Neuronal stem cell (in vitro differentiated cells): Measurements from ENCODE around the gene NPAS2.
A peak's percentile ranks its signal among the peaks of the same experiment; 100 is the strongest.

Experiments used
- DNase-seq: peaks from one replicate; pipeline ENCODE4 v3.0.0-alpha.2; 2013; ENCODE audit warnings: low spot score
- H2AFZ ChIP-seq: one replicate; pipeline ENCODE4 v1.6.1; 2013; ENCODE audit warnings: mild to moderate bottlenecking, low read length, inconsistent platforms
- H2AK5ac ChIP-seq: 2 replicates; pipeline ENCODE4 v1.6.1; 2013; ENCODE audit warnings: low read depth, mild to moderate bottlenecking, inconsistent platforms, low read length, moderate library complexity, mixed read lengths
- H2BK120ac ChIP-seq: 2 replicates; pipeline ENCODE4 v1.6.1; 2013; ENCODE audit warnings: low read depth, mild to moderate bottlenecking, inconsistent platforms, low read length, moderate library complexity, mixed read lengths
- H2BK12ac ChIP-seq: one replicate; pipeline ENCODE4 v1.6.1; 2013; ENCODE audit warnings: low read length, inconsistent platforms
- H2BK15ac ChIP-seq: 2 replicates; pipeline ENCODE4 v1.6.1; 2013; ENCODE audit warnings: mild to moderate bottlenecking, low read length, inconsistent platforms, mixed read lengths
- H2BK5ac ChIP-seq: one replicate; pipeline ENCODE4 v1.6.1; 2013; ENCODE audit warnings: inconsistent platforms, mild to moderate bottlenecking, low read length, moderate library complexity
- H3K14ac ChIP-seq: one replicate; pipeline ENCODE4 v1.6.1; 2013; ENCODE audit warnings: low read length, inconsistent platforms
- H3K18ac ChIP-seq: 2 replicates; pipeline ENCODE4 v1.6.1; 2013; ENCODE audit warnings: low read length, inconsistent platforms
- H3K23ac ChIP-seq: 2 replicates; pipeline ENCODE4 v1.6.1; 2013; ENCODE audit warnings: low read depth, mild to moderate bottlenecking, mixed read lengths, low read length, inconsistent platforms; ENCODE audit not compliant: poor library complexity
- H3K27ac ChIP-seq: replicated peaks from 3 replicates; pipeline ENCODE4 v1.5.1; 2013; ENCODE audit warnings: low read length, inconsistent platforms
- H3K27me3 ChIP-seq, 3 experiments: 2 replicates each; pipeline ENCODE4 v1.6.1; 2013; ENCODE audit warnings: low read length in 3 of 3, mild to moderate bottlenecking in 2 of 3, inconsistent platforms in 1 of 3, low read depth in 1 of 3, mixed read lengths in 1 of 3, moderate library complexity in 1 of 3; ENCODE audit not compliant: control insufficient read depth in 3 of 3, insufficient read depth in 3 of 3
- H3K36me3 ChIP-seq, 2 donors: replicated peaks in 1 of 2; 2 replicates each; pipeline ENCODE4 v1.6.1; 2013; ENCODE audit warnings: low read length in 2 of 2; ENCODE audit not compliant: control insufficient read depth in 2 of 2, insufficient read depth in 2 of 2
- H3K4ac ChIP-seq: 2 replicates; pipeline ENCODE4 v1.6.1; 2013; ENCODE audit warnings: inconsistent platforms, mild to moderate bottlenecking, low read length, moderate library complexity
- H3K4me1 ChIP-seq, 2 donors: 1 replicate in 1 of 2; 2 replicates in 1 of 2; pipeline ENCODE4 v1.6.1; 2013; ENCODE audit warnings: low read length in 2 of 2, low read depth in 1 of 2; ENCODE audit not compliant: control insufficient read depth in 2 of 2, insufficient read depth in 1 of 2
- H3K4me2 ChIP-seq: one replicate; pipeline ENCODE4 v1.6.1; 2013; ENCODE audit warnings: mild to moderate bottlenecking, low read length, inconsistent platforms; ENCODE audit not compliant: insufficient read depth, poor library complexity, severe bottlenecking
- H3K4me3 ChIP-seq, 2 donors: 2 replicates each; pipeline ENCODE4 v1.5.1; 2013; ENCODE audit warnings: low read length in 2 of 2, mild to moderate bottlenecking in 2 of 2, inconsistent platforms in 1 of 2, moderate library complexity in 1 of 2
- H3K79me1 ChIP-seq: one replicate; pipeline ENCODE4 v1.6.1; 2013; ENCODE audit warnings: low read depth, mild to moderate bottlenecking, inconsistent platforms, low read length, moderate library complexity
- H3K9ac ChIP-seq: one replicate; pipeline ENCODE4 v1.6.1; 2013; ENCODE audit warnings: mild to moderate bottlenecking, low read depth, low read length, inconsistent platforms; ENCODE audit not compliant: poor library complexity
- H3K9me3 ChIP-seq, 2 donors: replicated peaks in 1 of 2; 2 replicates each; pipeline versions ENCODE3 to v1.6.1; 2013; ENCODE audit warnings: low read length in 2 of 2, mild to moderate bottlenecking in 2 of 2, inconsistent platforms in 1 of 2, low read depth in 1 of 2, mixed read lengths in 1 of 2, moderate library complexity in 1 of 2; ENCODE audit not compliant: control insufficient read depth in 2 of 2, insufficient read depth in 1 of 2
- H4K8ac ChIP-seq: one replicate; pipeline ENCODE4 v1.6.1; 2013; ENCODE audit warnings: low read depth, mild to moderate bottlenecking, inconsistent platforms, low read length, moderate library complexity
- H4K91ac ChIP-seq: one replicate; pipeline ENCODE4 v1.6.1; 2013; ENCODE audit warnings: low read length, low read depth, mild to moderate bottlenecking, inconsistent platforms; ENCODE audit not compliant: poor library complexity
- WGBS, 2 donors: extraction: QIAGEN DNeasy Blood & Tissue Kit; methylation state at CpG; one replicate each; pipeline ENCODE4 v1.1.7; 2013; ENCODE audit warnings: missing lambda C conversion rate in 2 of 2, mixed read lengths in 1 of 2; ENCODE audit not compliant: insufficient read length in 2 of 2, insufficient replicate concordance in 1 of 2; ENCODE audit errors: extremely low coverage in 2 of 2; 5-methylcytosine and 5-hydroxymethylcytosine counted together

Gene NPAS2

DNA sequence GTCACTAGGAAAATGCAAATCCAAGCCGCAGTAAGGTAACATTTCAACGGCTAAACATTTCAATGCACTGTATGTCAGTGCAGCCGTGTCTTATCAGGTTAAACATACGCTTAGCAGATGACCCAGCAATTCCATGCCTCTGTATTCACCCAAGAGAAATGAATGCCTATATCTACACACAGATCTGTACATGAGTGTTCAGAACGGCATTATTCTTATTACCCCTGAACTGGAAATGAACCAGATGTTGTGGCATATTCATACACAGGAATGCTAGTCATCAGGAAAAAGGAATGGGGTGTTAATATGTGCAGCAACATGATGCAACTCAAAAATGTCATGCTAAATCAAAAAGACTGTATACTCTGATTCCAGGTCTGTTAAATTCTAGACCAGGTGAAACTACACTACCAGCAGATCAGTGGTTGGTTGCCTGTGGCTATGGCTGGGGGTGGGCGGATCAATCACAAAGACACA, 101.8 kb downstream of the NPAS2 start:
- Histone ChIP-seq H3K27me3 (no peaks in the 10 kb centered on the region), H3K4ac (no peak overlapping the region), H3K4me1 (peaks cover 0 to 3% of the 10 kb centered on the region in 2 donors), H3K9ac (no peak overlapping the region), H3K4me2 (no peak overlapping the region), H2AFZ (no peak overlapping the region), H3K36me3 (no peaks in the 10 kb centered on the region), H4K91ac (no peak overlapping the region), H4K8ac (no peak overlapping the region), H3K14ac (no peak overlapping the region), H2BK12ac (no peak overlapping the region), H3K4me3 (no peak overlapping the region), H3K23ac (no peak overlapping the region), H2BK5ac (no peak overlapping the region), H2BK15ac (no peak overlapping the region), H3K79me1 (no peaks in the 10 kb centered on the region), H3K27ac (no peak overlapping the region), H2AK5ac (no peak overlapping the region), H3K18ac (no peak overlapping the region), H3K9me3 (no peaks in the 10 kb centered on the region), H2BK120ac (no peak overlapping the region)
- no peak for DNase-seq
- no CpG with 5 or more reads among the region's 6 CpGs for WGBS, 2 donors

DNA sequence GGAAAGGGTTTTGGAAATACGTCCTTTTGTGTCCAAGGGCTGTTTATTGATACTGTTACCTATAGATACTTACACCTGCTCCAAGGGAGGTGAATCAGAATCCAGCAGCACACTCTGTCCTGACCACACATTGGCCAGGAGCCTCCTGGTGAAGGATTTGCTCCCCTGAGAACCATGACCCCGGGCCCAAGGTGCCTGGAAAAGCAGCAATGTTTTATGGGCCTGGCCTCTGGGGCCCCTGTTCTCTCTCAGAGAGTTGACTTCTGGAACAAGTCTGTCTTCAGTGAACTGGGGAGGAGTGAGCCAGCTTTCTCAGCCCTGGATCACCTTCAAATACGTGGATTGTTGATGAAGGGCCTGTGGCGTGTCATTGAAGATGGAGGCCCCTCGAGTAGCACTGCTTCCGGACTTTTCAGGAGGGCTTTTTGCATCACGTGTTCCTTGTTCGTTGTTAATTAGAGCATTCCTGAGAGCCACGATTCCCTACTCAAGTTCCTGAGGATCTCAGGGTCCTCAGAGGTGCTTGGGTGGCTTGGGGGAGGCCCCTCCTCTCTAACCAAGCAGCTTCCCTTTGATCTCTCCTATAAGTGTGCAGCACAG, 103.6 kb downstream of the NPAS2 start:
- no CpG with 5 or more reads among the region's 9 CpGs for WGBS, 2 donors
- H4K8ac ChIP-seq: no peak overlapping the region

DNA sequence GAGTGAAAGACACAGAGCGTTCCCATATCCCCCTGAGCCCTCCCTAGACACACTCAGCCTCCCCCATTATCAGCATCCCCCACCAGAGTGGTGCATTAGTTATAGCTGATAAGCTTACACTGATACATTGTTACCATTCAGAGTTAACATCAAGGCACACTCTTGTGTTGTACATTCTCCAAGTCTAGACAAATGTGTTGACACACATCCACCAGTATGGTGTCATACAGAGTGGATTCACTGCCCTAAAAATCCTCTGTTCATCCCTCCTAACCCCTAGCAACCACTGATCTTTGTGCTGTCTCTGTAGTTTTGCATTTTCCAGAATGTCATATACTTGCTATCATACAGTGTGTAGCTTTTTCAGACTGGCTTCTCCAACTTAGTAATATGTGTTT, 104.2 kb downstream of the NPAS2 start:
- H2AK5ac ChIP-seq: no peak overlapping the region
- H3K23ac ChIP-seq: no peak overlapping the region
- no peak overlapping the region for H2AFZ ChIP-seq
- H4K8ac ChIP-seq: no peak overlapping the region
- H4K91ac ChIP-seq: no peak overlapping the region
- H2BK120ac ChIP-seq: no peak overlapping the region
- H3K9me3 ChIP-seq: no peaks in the 10 kb centered on the region
- no peak overlapping the region for H3K4me3 ChIP-seq
- H3K79me1 ChIP-seq: no peaks in the 10 kb centered on the region
- no peak overlapping the region for H2BK15ac ChIP-seq
- no peak overlapping the region for H3K27ac ChIP-seq
- WGBS, 2 donors: no CpG with 5 or more reads among the region's 1 CpG
- H3K18ac ChIP-seq: no peak overlapping the region
- no peaks in the 10 kb centered on the region for H3K27me3 ChIP-seq
- DNase-seq: no peak
- H3K4me2 ChIP-seq: no peak overlapping the region
- H3K9ac ChIP-seq: no peak overlapping the region
- no peak overlapping the region for H2BK12ac ChIP-seq
- H3K4me1 ChIP-seq: peaks cover 0 to 3% of the 10 kb centered on the region in 2 donors
- no peak overlapping the region for H3K4ac ChIP-seq
- no peak overlapping the region for H2BK5ac ChIP-seq
- no peaks in the 10 kb centered on the region for H3K36me3 ChIP-seq
- H3K14ac ChIP-seq: no peak overlapping the region

More for the DNA sequence above, 103.6 kb downstream of the NPAS2 start:
- DNase-seq: no peak
- no peak overlapping the region for H3K4me3 ChIP-seq
- no peak overlapping the region for H2BK12ac ChIP-seq
- no peak overlapping the region for H3K9ac ChIP-seq
- H3K27me3 ChIP-seq: no peaks in the 10 kb centered on the region
- H2AFZ ChIP-seq: no peak overlapping the region
- no peak overlapping the region for H3K27ac ChIP-seq
- no peak overlapping the region for H3K23ac ChIP-seq
- H3K14ac ChIP-seq: no peak overlapping the region
- no peaks in the 10 kb centered on the region for H3K9me3 ChIP-seq
- H3K4me1 ChIP-seq: peaks cover 0 to 3% of the 10 kb centered on the region in 2 donors
- H3K4ac ChIP-seq: no peak overlapping the region
- H4K91ac ChIP-seq: no peak overlapping the region
- H3K36me3 ChIP-seq: no peaks in the 10 kb centered on the region
- H2BK120ac ChIP-seq: no peak overlapping the region
- no peak overlapping the region for H2BK15ac ChIP-seq
- no peak overlapping the region for H3K4me2 ChIP-seq
- H3K79me1 ChIP-seq: no peaks in the 10 kb centered on the region
- H2BK5ac ChIP-seq: peak overlapping the region; percentile 17
- peak overlapping the region; percentile 8 for H3K18ac ChIP-seq
- no peak overlapping the region for H2AK5ac ChIP-seq

DNA sequence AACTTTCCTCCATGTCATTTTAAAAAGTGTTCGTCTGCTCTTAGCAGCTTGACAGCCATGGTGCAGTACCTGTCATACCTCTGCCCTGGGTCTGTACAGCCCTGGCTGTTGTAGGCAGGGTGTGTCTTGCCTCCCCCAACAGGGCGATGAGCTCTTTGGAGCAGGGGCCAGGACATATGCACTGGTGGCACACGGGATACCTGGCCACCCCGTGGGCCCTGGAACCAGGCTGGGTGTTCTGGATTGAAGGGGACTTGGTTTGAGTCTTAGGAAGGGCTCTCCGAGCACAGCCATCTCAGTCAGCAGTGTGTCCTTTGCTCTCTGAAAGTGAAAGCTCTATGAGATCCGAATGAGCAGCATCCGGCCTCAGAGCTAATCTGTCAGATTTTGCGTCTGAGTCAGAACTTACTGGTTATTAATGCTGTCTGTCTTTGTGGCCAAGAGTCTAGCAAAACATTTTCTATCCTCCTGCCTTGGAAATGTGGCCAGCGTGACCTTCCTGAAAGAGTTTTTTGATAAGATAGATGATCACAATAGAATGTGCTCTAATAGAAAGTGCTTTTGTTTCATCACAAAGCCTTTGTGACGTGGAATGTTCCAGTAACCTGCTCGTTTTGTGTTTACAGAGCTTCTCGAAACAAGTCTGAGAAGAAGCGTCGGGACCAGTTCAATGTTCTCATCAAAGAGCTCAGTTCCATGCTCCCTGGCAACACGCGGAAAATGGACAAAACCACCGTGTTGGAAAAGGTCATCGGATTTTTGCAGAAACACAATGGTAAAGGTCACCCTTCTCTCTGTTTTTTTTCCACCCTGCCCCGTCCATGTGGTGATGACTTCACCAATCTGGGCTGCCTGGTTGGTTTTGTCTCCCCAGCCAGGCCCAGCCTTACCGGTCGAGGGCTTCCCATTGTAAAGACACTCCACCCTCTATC, 104.8 kb downstream of the NPAS2 start:
- DNase-seq: no peak
- H3K23ac ChIP-seq: no peak overlapping the region
- H3K14ac ChIP-seq: no peak overlapping the region
- H3K18ac ChIP-seq: peak overlapping the region; percentile 50
- H3K9me3 ChIP-seq: no peaks in the 10 kb centered on the region
- H3K4me3 ChIP-seq: no peak overlapping the region
- no peak overlapping the region for H2AK5ac ChIP-seq
- H3K9ac ChIP-seq: no peak overlapping the region
- no peak overlapping the region for H3K4ac ChIP-seq
- H3K27me3 ChIP-seq: no peaks in the 10 kb centered on the region
- no peaks in the 10 kb centered on the region for H3K79me1 ChIP-seq
- H3K4me2 ChIP-seq: no peak overlapping the region
- no peak overlapping the region for H2BK5ac ChIP-seq
- WGBS, 2 donors: no CpG with 5 or more reads among the region's 21 CpGs
- H2BK15ac ChIP-seq: no peak overlapping the region
- H3K27ac ChIP-seq: no peak overlapping the region
- no peak overlapping the region for H4K91ac ChIP-seq
- H2BK120ac ChIP-seq: no peak overlapping the region
- H4K8ac ChIP-seq: no peak overlapping the region
- H2AFZ ChIP-seq: peak overlapping the region; percentile 36
- peaks cover 0 to 3% of the 10 kb centered on the region in 2 donors for H3K4me1 ChIP-seq
- no peak overlapping the region for H2BK12ac ChIP-seq
- H3K36me3 ChIP-seq: no peaks in the 10 kb centered on the region
